ENCODE measurements around the gene RBMS1. TPM values are rescaled to one million over a fixed set of nuclear protein-coding genes. Genes with fewer than 3 reads are reported as not detected.

RBMS1 gene
- total RNA-seq, 1 donor from 2014 or later, result 53.0 TPM

GRCh38 chr2:160360089-160360757 is 133.4 kb downstream of the RBMS1 start:
- ATAC-seq (ENCODE audit: poor library complexity), result no peak
- intact Hi-C loops (cut with DNase I), result no loop called here
- DNase-seq, result no peak

GRCh38 chr2:160358046-160358445 is 135.6 kb downstream of the RBMS1 start:
- no peak for ATAC-seq (ENCODE audit: poor library complexity)
- intact Hi-C loops (cut with DNase I), result no loop called here
- no peak for DNase-seq

- DNase-seq, result no peak
- no peak for ATAC-seq (ENCODE audit: poor library complexity)
- intact Hi-C loops (cut with DNase I), result no loop called here
These were observed 137.1 kb downstream of the RBMS1 start for GRCh38 chr2:160356485-160356884.

- ATAC-seq (ENCODE audit: poor library complexity), result no peak
- no peak for DNase-seq
- intact Hi-C loops (cut with DNase I), result no loop called here
These were observed 138.5 kb downstream of the RBMS1 start for GRCh38 chr2:160355080-160355479.

- DNase-seq, result no peak
- intact Hi-C loops (cut with DNase I), result no loop called here
- ATAC-seq (ENCODE audit: poor library complexity), result no peak
These were observed 138.9 kb downstream of the RBMS1 start for GRCh38 chr2:160354677-160355076.

- ATAC-seq (ENCODE audit: poor library complexity) (no peak), DNase-seq (no peak)
- intact Hi-C loops (cut with DNase I), result no loop called here
These were observed 139.8 kb downstream of the RBMS1 start for GRCh38 chr2:160353813-160354212.

- ATAC-seq (ENCODE audit: poor library complexity) (no peak), DNase-seq (no peak)
- intact Hi-C loops (cut with DNase I), result no loop called here
These were observed 140.4 kb downstream of the RBMS1 start for GRCh38 chr2:160353166-160353565.

- ATAC-seq (ENCODE audit: poor library complexity) (peak; percentile 19), DNase-seq (no peak)
- intact Hi-C loops (cut with DNase I), result no loop called here
These were observed 141.1 kb downstream of the RBMS1 start for GRCh38 chr2:160352500-160352899.

GRCh38 chr2:160351956-160352355 is 141.7 kb downstream of the RBMS1 start:
- intact Hi-C loops (cut with DNase I), result no loop called here
- ATAC-seq (ENCODE audit: poor library complexity), result peak; percentile 40
- no peak for DNase-seq

GRCh38 chr2:160349306-160349705 is 144.3 kb downstream of the RBMS1 start:
- ATAC-seq (ENCODE audit: poor library complexity) (no peak), DNase-seq (no peak)
- intact Hi-C loops (cut with DNase I), result no loop called here

GRCh38 chr2:160347269-160347863 is 146.2 kb downstream of the RBMS1 start:
- DNase-seq, result no peak
- ATAC-seq (ENCODE audit: poor library complexity), result no peak

GRCh38 chr2:160345071-160345764 is 148.4 kb downstream of the RBMS1 start:
- no peak for ATAC-seq (ENCODE audit: poor library complexity)
- intact Hi-C loops (cut with DNase I), result no loop called here
- DNase-seq, result no peak

More at GRCh38 chr2:160347269-160347863, 146.2 kb downstream of the RBMS1 start:
- intact Hi-C loops (cut with DNase I), result no loop called here

GRCh38 chr2:160343404-160343803 is 150.2 kb downstream of the RBMS1 start:
- DNase-seq, result no peak
- intact Hi-C loops (cut with DNase I), result no loop called here
- no peak for ATAC-seq (ENCODE audit: poor library complexity)

GRCh38 chr2:160339726-160340125 is 153.9 kb downstream of the RBMS1 start:
- no peak for ATAC-seq (ENCODE audit: poor library complexity)
- no peak for DNase-seq
- intact Hi-C loops (cut with DNase I), result no loop called here

GRCh38 chr2:160338901-160339685 is 154.5 kb downstream of the RBMS1 start:
- ATAC-seq (ENCODE audit: poor library complexity), result peak; percentile 70
- DNase-seq, result peak; percentile 57
- intact Hi-C loops (cut with DNase I), result no loop called here

GRCh38 chr2:160337728-160338127 is 155.9 kb downstream of the RBMS1 start:
- DNase-seq, result no peak
- intact Hi-C loops (cut with DNase I), result no loop called here
- ATAC-seq (ENCODE audit: poor library complexity), result no peak

GRCh38 chr2:160336635-160337034 is 157.0 kb downstream of the RBMS1 start:
- DNase-seq (no peak), ATAC-seq (ENCODE audit: poor library complexity) (no peak)
- intact Hi-C loops (cut with DNase I), result no loop called here

GRCh38 chr2:160336105-160336504 is 157.5 kb downstream of the RBMS1 start:
- no peak for DNase-seq
- no peak for ATAC-seq (ENCODE audit: poor library complexity)
- intact Hi-C loops (cut with DNase I), result no loop called here

- intact Hi-C loops (cut with DNase I), result no loop called here
- ATAC-seq (ENCODE audit: poor library complexity) (no peak), DNase-seq (no peak)
These were observed 158.2 kb downstream of the RBMS1 start for GRCh38 chr2:160335441-160335840.

All from Right ventricle myocardium superior (tissue), 1 donor.